Activated T-cell treated with anti-CD3 and anti-CD28 coated beads, Interleukin-2, amount 50 U/mL, for 72 hours (primary cell): ENCODE data around the gene GCNA. TPM values are rescaled to one million over a fixed set of nuclear protein-coding genes. Genes with fewer than 3 reads are reported as not detected.
"Not testable (repeated sequence)": the region's sequence is repeated elsewhere in the genome, so short reads cannot be mapped to it uniquely, and the experiment has no call there.

Source experiments
- ATAC-seq, 2 donors: fragments of 150-1000 bp; cut with Tn5 transposase; replicated peaks in 1 of 2; 2 replicates each; pipeline ENCODE4 v1.10.0; 2021; ENCODE audit warnings: moderate library complexity in 2 of 2, mild to moderate bottlenecking in 1 of 2
- DNase-seq, 2 donors: peaks; one replicate each; pipeline ENCODE4 v3.0.0; 2021 to 2022; ENCODE audit warnings: mixed read lengths in 1 of 2
- H3K27ac Mint-ChIP-seq: one replicate; pipeline ENCODE4 v1.8.0; 2022; ENCODE audit warnings: mild to moderate bottlenecking, moderate library complexity, mixed read lengths
- H3K27me3 Mint-ChIP-seq: one replicate; pipeline ENCODE4 v1.8.0; 2022; ENCODE audit warnings: low read depth, mixed read lengths
- H3K36me3 Mint-ChIP-seq, 2 donors: one replicate each; pipeline ENCODE4 v1.8.0; 2022; ENCODE audit warnings: mixed read lengths in 2 of 2, mild to moderate bottlenecking in 1 of 2; ENCODE audit not compliant: insufficient read depth in 2 of 2
- H3K4me1 Mint-ChIP-seq: one replicate; pipeline ENCODE4 v1.8.0; 2022; ENCODE audit warnings: low read depth, mixed read lengths
- H3K4me3 Mint-ChIP-seq, 2 donors: one replicate each; pipeline ENCODE4 v1.8.0; 2022; ENCODE audit warnings: mild to moderate bottlenecking in 2 of 2, mixed read lengths in 2 of 2, moderate library complexity in 2 of 2
- H3K9me3 Mint-ChIP-seq, 2 donors: one replicate each; pipeline ENCODE4 v1.8.0; 2022; ENCODE audit warnings: mixed read lengths in 2 of 2
- total RNA-seq, 2 donors: library from RNA; stranded (reverse); gene quantifications; one replicate each; pipeline ENCODE4 v1.2.3, GENCODE V29; 2022

The GCNA gene
- total RNA-seq, 2 donors from 2014 or later, result 6.9 to 8.4 TPM

GRCh38 chrX:71638409-71638808 lies 60.2 kb downstream of the GCNA start:
- DNase-seq (no peak), ATAC-seq (peak; percentile 57 to 63)
- no peak overlapping the region for H3K27ac Mint-ChIP-seq
- H3K4me3 Mint-ChIP-seq, result no peak overlapping the region
- H3K27me3 Mint-ChIP-seq, result peaks cover 13% of the 10 kb centered on the region
- no peaks in the 10 kb centered on the region for H3K4me1 Mint-ChIP-seq
- no peaks in the 10 kb centered on the region for H3K36me3 Mint-ChIP-seq
- no peaks in the 10 kb centered on the region for H3K9me3 Mint-ChIP-seq

GRCh38 chrX:71640002-71640401 lies 61.8 kb downstream of the GCNA start:
- Mint-ChIP-seq H3K27ac (no peak overlapping the region), H3K36me3 (no peaks in the 10 kb centered on the region), H3K4me1 (no peaks in the 10 kb centered on the region), H3K4me3 (no peak overlapping the region), H3K27me3 (peaks cover 13% of the 10 kb centered on the region), H3K9me3 (no peaks in the 10 kb centered on the region)
- ATAC-seq (no peak), DNase-seq (no peak)

GRCh38 chrX:71644406-71644805 lies 66.2 kb downstream of the GCNA start:
- H3K4me1 Mint-ChIP-seq, DNase-seq, H3K36me3 Mint-ChIP-seq, ATAC-seq, H3K4me3 Mint-ChIP-seq, H3K27ac Mint-ChIP-seq, H3K9me3 Mint-ChIP-seq: not testable (repeated sequence)
- peaks cover 13% of the 10 kb centered on the region for H3K27me3 Mint-ChIP-seq

GRCh38 chrX:71650333-71650969 lies 72.2 kb downstream of the GCNA start:
- Mint-ChIP-seq H3K4me1 (peaks cover 20% of the 10 kb centered on the region), H3K36me3 (no peaks in the 10 kb centered on the region), H3K27ac (no peak overlapping the region), H3K4me3 (no peak overlapping the region), H3K27me3 (peaks cover 15% of the 10 kb centered on the region), H3K9me3 (no peaks in the 10 kb centered on the region)
- DNase-seq, result peak; percentile 24 to 26
- peak; percentile 80 to 91 for ATAC-seq

GRCh38 chrX:71652405-71652804 lies 74.2 kb downstream of the GCNA start:
- no peak overlapping the region for H3K27ac Mint-ChIP-seq
- peak; percentile 49 to 59 for DNase-seq
- peak; percentile 52 to 64 for ATAC-seq
- H3K9me3 Mint-ChIP-seq, result no peaks in the 10 kb centered on the region
- H3K4me1 Mint-ChIP-seq, result peaks cover 20% of the 10 kb centered on the region
- peaks cover 0 to 1% of the 10 kb centered on the region in 2 donors for H3K36me3 Mint-ChIP-seq
- H3K4me3 Mint-ChIP-seq, result no peak overlapping the region
- peaks cover 34% of the 10 kb centered on the region for H3K27me3 Mint-ChIP-seq

GRCh38 chrX:71653344-71653743 lies 75.1 kb downstream of the GCNA start:
- Mint-ChIP-seq H3K9me3 (no peaks in the 10 kb centered on the region), H3K36me3 (peaks cover 0 to 1% of the 10 kb centered on the region in 2 donors)

GRCh38 chrX:71657267-71657666 lies 79.0 kb downstream of the GCNA start:
- Mint-ChIP-seq H3K4me1 (peaks cover 5% of the 10 kb centered on the region), H3K9me3 (no peaks in the 10 kb centered on the region), H3K4me3 (no peak overlapping the region), H3K36me3 (peaks cover 0 to 1% of the 10 kb centered on the region in 2 donors), H3K27ac (no peak overlapping the region), H3K27me3 (peaks cover 72% of the 10 kb centered on the region)
- DNase-seq, result no peak
- ATAC-seq, result no peak

More at GRCh38 chrX:71653344-71653743, 75.1 kb downstream of the GCNA start:
- no peak for ATAC-seq
- Mint-ChIP-seq H3K27me3 (peaks cover 44% of the 10 kb centered on the region), H3K4me1 (peaks cover 20% of the 10 kb centered on the region), H3K4me3 (no peak overlapping the region), H3K27ac (no peak overlapping the region)
- DNase-seq, result no peak

GRCh38 chrX:71659342-71659741 lies 81.1 kb downstream of the GCNA start:
- Mint-ChIP-seq H3K27me3 (peaks cover 73% of the 10 kb centered on the region), H3K4me3 (no peak overlapping the region), H3K4me1 (peaks cover 19% of the 10 kb centered on the region), H3K9me3 (no peaks in the 10 kb centered on the region), H3K27ac (no peak overlapping the region), H3K36me3 (peaks cover 0 to 1% of the 10 kb centered on the region in 2 donors)
- ATAC-seq (no peak), DNase-seq (no peak)

GRCh38 chrX:71659959-71660358 lies 81.7 kb downstream of the GCNA start:
- no peak overlapping the region for H3K4me3 Mint-ChIP-seq
- DNase-seq, result no peak
- H3K9me3 Mint-ChIP-seq, result no peaks in the 10 kb centered on the region
- no peak overlapping the region for H3K27ac Mint-ChIP-seq
- H3K36me3 Mint-ChIP-seq, result peaks cover 0 to 1% of the 10 kb centered on the region in 2 donors
- H3K4me1 Mint-ChIP-seq, result peaks cover 19% of the 10 kb centered on the region
- peaks cover 67% of the 10 kb centered on the region for H3K27me3 Mint-ChIP-seq
- no peak for ATAC-seq

- Mint-ChIP-seq H3K27me3 (peaks cover 58% of the 10 kb centered on the region), H3K4me3 (no peak overlapping the region)
- no peak for ATAC-seq
Observed at GRCh38 chrX:71660562-71661416, 82.6 kb downstream of the GCNA start.

GRCh38 chrX:71661919-71662318 lies 83.7 kb downstream of the GCNA start:
- Mint-ChIP-seq H3K9me3 (no peaks in the 10 kb centered on the region), H3K36me3 (no peaks in the 10 kb centered on the region)

More at GRCh38 chrX:71660562-71661416, 82.6 kb downstream of the GCNA start:
- no peak for DNase-seq
- Mint-ChIP-seq H3K27ac (no peak overlapping the region), H3K36me3 (peaks cover 0 to 1% of the 10 kb centered on the region in 2 donors), H3K4me1 (peaks cover 19% of the 10 kb centered on the region), H3K9me3 (no peaks in the 10 kb centered on the region)

GRCh38 chrX:71662654-71663053 lies 84.4 kb downstream of the GCNA start:
- Mint-ChIP-seq H3K27me3 (peaks cover 40% of the 10 kb centered on the region), H3K4me1 (peaks cover 19% of the 10 kb centered on the region), H3K4me3 (peak overlapping the region; percentile 81 to 83)
- peak in 1 of 2 donors; percentile 28 for DNase-seq
- H3K9me3 Mint-ChIP-seq, H3K27ac Mint-ChIP-seq, H3K36me3 Mint-ChIP-seq: not testable (repeated sequence)
- peak; percentile 37 to 47 for ATAC-seq

More at GRCh38 chrX:71661919-71662318, 83.7 kb downstream of the GCNA start:
- no peak overlapping the region for H3K27ac Mint-ChIP-seq
- ATAC-seq (no peak), DNase-seq (no peak)
- H3K4me3 Mint-ChIP-seq, result peak overlapping the region in 1 of 2 donors; percentile 81
- peaks cover 47% of the 10 kb centered on the region for H3K27me3 Mint-ChIP-seq
- peaks cover 19% of the 10 kb centered on the region for H3K4me1 Mint-ChIP-seq
